Sigmoid colon (tissue), 7 donors: ENCODE results near the gene DCDC2C. TPM values are rescaled to one million over a fixed set of nuclear protein-coding genes. Genes with fewer than 3 reads are reported as not detected.

Experiments used
- DNase-seq: peaks from one replicate; pipeline ENCODE4 v3.0.0-alpha.2; 2019
- H3K27ac ChIP-seq, 4 donors: fragments of 200-600 bp; sonication (generic); one replicate each; pipeline ENCODE4 v1.5.1; 2016 to 2019; ENCODE audit warnings: mild to moderate bottlenecking in 1 of 4
- H3K27me3 ChIP-seq, 3 donors: fragments of 200-600 bp; sonication (generic); one replicate each; pipeline ENCODE4 v1.5.1; 2019; ENCODE audit warnings: mild to moderate bottlenecking in 1 of 3
- H3K36me3 ChIP-seq, 4 donors: fragments of 200-600 bp; sonication (generic); one replicate each; pipeline ENCODE4 v1.5.1; 2016 to 2019
- H3K4me1 ChIP-seq, 4 donors: fragments of 200-600 bp; sonication (generic); one replicate each; pipeline ENCODE4 v1.5.1; 2017 to 2019
- H3K4me3 ChIP-seq, 4 donors: fragments of 200-600 bp; sonication (generic); one replicate each; pipeline ENCODE4 v1.5.1; 2017 to 2019; ENCODE audit warnings: mild to moderate bottlenecking in 2 of 4, moderate library complexity in 1 of 4
- H3K9me3 ChIP-seq, 4 donors: fragments of 200-600 bp in 3 of 4; sonication (generic) in 3 of 4; one replicate each; pipeline versions ENCODE4 v1.5.1 to v1.6.1; 2013 to 2019
- CTCF ChIP-seq, 4 experiments: fragments of 450-650 bp in 3 of 4; fragments of 200-600 bp in 1 of 4; IDR thresholded peaks; one replicate each; pipeline ENCODE4 v1.5.1; 2016 to 2019; ENCODE audit warnings: antibody characterized with exemption in 4 of 4, mild to moderate bottlenecking in 3 of 4, moderate library complexity in 2 of 4
- EP300 ChIP-seq, 4 donors: sonication (generic); formaldehyde crosslinking; IDR thresholded peaks; one replicate each; pipeline ENCODE4 v1.6.1; 2017; ENCODE audit warnings: antibody characterized with exemption in 4 of 4
- POLR2A ChIP-seq, 2 donors: fragments of 450-650 bp; IDR thresholded peaks; one replicate each; pipeline ENCODE4 v1.6.1; 2016; ENCODE audit warnings: antibody characterized with exemption in 2 of 2, mild to moderate bottlenecking in 2 of 2, moderate library complexity in 2 of 2
- POLR2AphosphoS5 ChIP-seq, 4 donors: sonication (generic); formaldehyde crosslinking; IDR thresholded peaks; one replicate each; pipeline ENCODE4 v1.6.1; 2017; ENCODE audit warnings: antibody characterized with exemption in 4 of 4
- WGBS, 2 donors: extraction: QIAGEN DNeasy Blood & Tissue Kit; methylation state at CpG; one replicate each; pipeline ENCODE4 v1.1.7; 2013; 5-methylcytosine and 5-hydroxymethylcytosine counted together
- intact Hi-C: fragments of 100-400 bp; cut with DNase I; formaldehyde crosslinking; loops from one replicate; pipeline ENCODE4 v1.15.1; 2023
- polyA plus RNA-seq, 3 donors: library from polyadenylated mRNA; stranded (reverse); fragments of 200-250 nt; gene quantifications; one replicate each; pipeline ENCODE4 v1.2.3, GENCODE V29; 2013
- total RNA-seq, 4 donors: library from RNA; depleted of rRNA; stranded (reverse); fragments of >200 nt; gene quantifications; one replicate each; pipeline ENCODE4 v1.1.0, GENCODE V29; 2016
- donor health status: healthy with polysubstance abuse.
- donor health status: Bipolar disorder and iron deficiency.
- donor health status: healthy.

The DCDC2C gene
- total and polyA plus RNA-seq, 7 donors: 0.33 TPM; not detected in 6

GRCh38 chr2:3680548-3681345 lies 22.6 kb upstream of the DCDC2C start:
- H3K4me1 ChIP-seq: no peaks in the 10 kb centered on the region
- intact Hi-C loops: no loop called here
- no peak overlapping the region for H3K4me3 ChIP-seq
- H3K9me3 ChIP-seq: no peaks in the 10 kb centered on the region
- TF ChIP-seq EP300 (IDR thresholded peaks at IDR 0.05): no peak
- TF ChIP-seq POLR2AphosphoS5 (IDR thresholded peaks at IDR 0.05): no peak
- TF ChIP-seq POLR2A (IDR thresholded peaks at IDR 0.05): no peak
- no peak for TF ChIP-seq CTCF (IDR thresholded peaks at IDR 0.05)
- DNase-seq: no peak
- 88 to 90% methylated on average over 18 of the region's 18 CpGs for WGBS, 2 donors
- no peaks in the 10 kb centered on the region for H3K36me3 ChIP-seq
- no peaks in the 10 kb centered on the region for H3K27me3 ChIP-seq
- H3K27ac ChIP-seq: no peak overlapping the region

- Histone ChIP-seq H3K4me3 (no peak overlapping the region), H3K36me3 (no peaks in the 10 kb centered on the region), H3K4me1 (no peaks in the 10 kb centered on the region), H3K27me3 (no peaks in the 10 kb centered on the region), H3K9me3 (no peaks in the 10 kb centered on the region), H3K27ac (no peak overlapping the region)
- TF ChIP-seq POLR2AphosphoS5 (IDR thresholded peaks at IDR 0.05): no peak
- TF ChIP-seq POLR2A (IDR thresholded peaks at IDR 0.05): no peak
- TF ChIP-seq CTCF (IDR thresholded peaks at IDR 0.05): no peak
- no peak for TF ChIP-seq EP300 (IDR thresholded peaks at IDR 0.05)
- intact Hi-C loops: no loop called here
- WGBS, 2 donors: 78 to 85% methylated on average over 5 of the region's 5 CpGs
- no peak for DNase-seq
Observed at GRCh38 chr2:3681625-3682024, 21.8 kb upstream of the DCDC2C start.

DNA sequence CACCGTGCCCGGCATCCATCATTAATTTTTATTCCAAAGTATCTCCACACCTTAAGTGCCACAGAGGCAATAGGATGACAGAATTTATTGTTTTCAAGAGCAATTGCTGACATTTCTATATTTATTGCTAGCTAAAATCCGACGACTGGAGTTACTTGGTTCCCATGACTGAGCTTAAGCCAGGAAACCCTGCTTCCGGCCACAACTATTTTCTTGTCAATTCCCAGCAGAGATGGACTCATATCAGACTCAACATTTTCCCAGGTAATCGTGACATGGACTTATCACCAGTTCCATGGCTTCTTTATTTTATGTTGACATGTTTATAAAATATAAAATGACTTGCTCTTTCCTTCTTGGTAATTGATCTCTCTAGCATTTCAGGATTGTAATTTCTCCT lies 20.6 kb upstream of the DCDC2C start:
- 80 to 85% methylated on average over 6 of the region's 6 CpGs for WGBS, 2 donors
- TF ChIP-seq EP300 (IDR thresholded peaks at IDR 0.05) (no peak), POLR2A (IDR thresholded peaks at IDR 0.05) (no peak), POLR2AphosphoS5 (IDR thresholded peaks at IDR 0.05) (no peak), CTCF (IDR thresholded peaks at IDR 0.05) (no peak)
- no peak for DNase-seq

GRCh38 chr2:3683748-3684454 lies 19.5 kb upstream of the DCDC2C start:
- intact Hi-C loops: no loop called here
- 49 to 59% methylated on average over 3 of the region's 3 CpGs for WGBS, 2 donors
- H3K27me3 ChIP-seq: no peaks in the 10 kb centered on the region
- DNase-seq: no peak
- no peaks in the 10 kb centered on the region for H3K4me1 ChIP-seq
- TF ChIP-seq EP300 (IDR thresholded peaks at IDR 0.05) (no peak), CTCF (IDR thresholded peaks at IDR 0.05) (no peak), POLR2A (IDR thresholded peaks at IDR 0.05) (no peak)
- no peaks in the 10 kb centered on the region for H3K36me3 ChIP-seq
- H3K9me3 ChIP-seq: no peaks in the 10 kb centered on the region
- H3K4me3 ChIP-seq: no peak overlapping the region
- H3K27ac ChIP-seq: no peak overlapping the region

More for the DNA sequence above, 20.6 kb upstream of the DCDC2C start:
- H3K4me3 ChIP-seq: no peak overlapping the region
- H3K9me3 ChIP-seq: no peaks in the 10 kb centered on the region
- no peaks in the 10 kb centered on the region for H3K4me1 ChIP-seq
- intact Hi-C loops: no loop called here
- no peaks in the 10 kb centered on the region for H3K36me3 ChIP-seq
- no peak overlapping the region for H3K27ac ChIP-seq
- H3K27me3 ChIP-seq: no peaks in the 10 kb centered on the region
